ENCODE results near the gene POGLUT2. TPM values are rescaled to one million over a fixed set of nuclear protein-coding genes. Genes with fewer than 3 reads are reported as not detected.

Gene POGLUT2
- total RNA-seq, 1 donor from 2014 or later, result 15.2 TPM

DNA sequence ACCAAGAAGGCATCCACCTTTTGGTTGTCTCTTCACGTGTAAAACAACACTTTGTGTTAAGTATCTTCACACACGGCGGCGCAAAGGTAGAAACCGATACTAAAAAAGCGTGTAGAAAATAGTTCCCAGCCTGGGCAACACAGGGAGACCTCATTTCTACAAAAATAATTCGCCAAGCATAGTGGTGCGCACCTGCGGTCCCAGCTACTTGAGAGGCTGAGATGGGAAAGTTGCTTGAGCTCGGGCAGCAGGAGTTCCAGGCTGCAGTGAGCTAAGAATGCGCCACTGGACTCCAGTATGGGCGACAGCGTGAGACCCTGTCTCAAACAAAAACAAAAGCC, 46.5 kb upstream of the POGLUT2 start:
- peaks cover 4% of the 10 kb centered on the region for H3K27me3 Mint-ChIP-seq (ENCODE audit: unreplicated experiment)

DNA sequence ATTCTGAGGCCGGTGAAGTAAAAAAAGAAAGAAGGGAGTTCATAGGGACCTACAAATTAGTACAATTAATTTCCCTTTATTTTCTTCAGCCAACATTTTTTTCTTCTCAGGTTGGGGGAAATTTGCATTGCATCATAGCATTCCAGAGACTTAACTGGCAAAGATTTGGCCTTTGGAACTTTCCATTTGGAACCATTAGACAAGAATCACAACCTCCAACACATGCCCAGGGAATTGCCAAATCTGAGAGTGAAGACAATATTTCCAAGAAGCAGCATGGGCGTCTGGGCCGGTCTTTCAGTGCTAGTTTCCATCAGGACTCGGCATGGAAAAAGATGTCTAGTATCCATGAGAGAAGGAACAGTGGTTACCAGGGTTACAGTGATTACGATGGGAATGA, 40.7 kb upstream of the POGLUT2 start:
- H3K27me3 Mint-ChIP-seq (ENCODE audit: unreplicated experiment), result peaks cover 2% of the 10 kb centered on the region
- no peaks in the 10 kb centered on the region for H3K9me3 Mint-ChIP-seq (ENCODE audit: unreplicated experiment)
- TF ChIP-seq, protein P1, sequence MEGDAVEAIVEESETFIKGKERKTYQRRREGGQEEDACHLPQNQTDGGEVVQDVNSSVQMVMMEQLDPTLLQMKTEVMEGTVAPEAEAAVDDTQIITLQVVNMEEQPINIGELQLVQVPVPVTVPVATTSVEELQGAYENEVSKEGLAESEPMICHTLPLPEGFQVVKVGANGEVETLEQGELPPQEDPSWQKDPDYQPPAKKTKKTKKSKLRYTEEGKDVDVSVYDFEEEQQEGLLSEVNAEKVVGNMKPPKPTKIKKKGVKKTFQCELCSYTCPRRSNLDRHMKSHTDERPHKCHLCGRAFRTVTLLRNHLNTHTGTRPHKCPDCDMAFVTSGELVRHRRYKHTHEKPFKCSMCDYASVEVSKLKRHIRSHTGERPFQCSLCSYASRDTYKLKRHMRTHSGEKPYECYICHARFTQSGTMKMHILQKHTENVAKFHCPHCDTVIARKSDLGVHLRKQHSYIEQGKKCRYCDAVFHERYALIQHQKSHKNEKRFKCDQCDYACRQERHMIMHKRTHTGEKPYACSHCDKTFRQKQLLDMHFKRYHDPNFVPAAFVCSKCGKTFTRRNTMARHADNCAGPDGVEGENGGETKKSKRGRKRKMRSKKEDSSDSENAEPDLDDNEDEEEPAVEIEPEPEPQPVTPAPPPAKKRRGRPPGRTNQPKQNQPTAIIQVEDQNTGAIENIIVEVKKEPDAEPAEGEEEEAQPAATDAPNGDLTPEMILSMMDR (IDR thresholded peaks at IDR 0.05; ENCODE audit: unreplicated experiment), result no peak
- no peak overlapping the region for H3K27ac Mint-ChIP-seq (ENCODE audit: unreplicated experiment)
- peaks cover 13% of the 10 kb centered on the region for H3K36me3 Mint-ChIP-seq (ENCODE audit: low read depth, unreplicated experiment)
- no peak for DNase-seq (ENCODE audit: low spot score)
- H3K4me1 Mint-ChIP-seq (ENCODE audit: unreplicated experiment), result no peaks in the 10 kb centered on the region
- H3K4me3 Mint-ChIP-seq (ENCODE audit: unreplicated experiment), result no peak overlapping the region

More for the DNA sequence above, 46.5 kb upstream of the POGLUT2 start:
- Mint-ChIP-seq H3K36me3 (ENCODE audit: low read depth, unreplicated experiment) (no peaks in the 10 kb centered on the region), H3K4me1 (ENCODE audit: unreplicated experiment) (peaks cover 23% of the 10 kb centered on the region), H3K4me3 (ENCODE audit: unreplicated experiment) (peak overlapping the region; percentile 96), H3K27ac (ENCODE audit: unreplicated experiment) (peak overlapping the region; percentile 71), H3K9me3 (ENCODE audit: unreplicated experiment) (no peaks in the 10 kb centered on the region)
- DNase-seq (ENCODE audit: low spot score), result no peak
- TF ChIP-seq, protein P1 (IDR thresholded peaks at IDR 0.05; ENCODE audit: unreplicated experiment), result no peak

DNA sequence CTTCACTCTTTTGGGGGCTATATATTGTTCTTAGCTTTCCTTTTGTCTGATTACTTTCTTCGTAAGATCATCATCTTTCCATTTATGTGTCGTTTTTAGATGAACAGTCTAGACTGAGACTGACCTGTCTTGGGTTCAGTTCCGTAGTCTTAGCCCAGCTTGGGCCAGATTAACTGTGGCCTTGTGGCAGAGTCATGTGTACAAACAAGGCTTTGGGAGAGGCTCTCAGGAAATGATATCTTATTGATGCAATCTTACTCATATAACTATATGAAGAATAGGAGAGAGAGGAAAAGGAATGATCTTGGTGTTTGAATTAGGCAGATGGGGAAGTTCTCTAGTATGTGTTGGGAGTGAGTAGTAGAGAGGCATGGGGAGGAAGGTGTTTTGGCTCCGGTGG, 40.2 kb upstream of the POGLUT2 start:
- H3K4me1 Mint-ChIP-seq (ENCODE audit: unreplicated experiment), result no peaks in the 10 kb centered on the region
- H3K9me3 Mint-ChIP-seq (ENCODE audit: unreplicated experiment), result no peaks in the 10 kb centered on the region
- peaks cover 2% of the 10 kb centered on the region for H3K27me3 Mint-ChIP-seq (ENCODE audit: unreplicated experiment)
- no peak overlapping the region for H3K27ac Mint-ChIP-seq (ENCODE audit: unreplicated experiment)
- H3K36me3 Mint-ChIP-seq (ENCODE audit: low read depth, unreplicated experiment), result peaks cover 13% of the 10 kb centered on the region
- TF ChIP-seq, protein P1 (IDR thresholded peaks at IDR 0.05; ENCODE audit: unreplicated experiment), result no peak
- DNase-seq (ENCODE audit: low spot score), result no peak
- H3K4me3 Mint-ChIP-seq (ENCODE audit: unreplicated experiment), result no peak overlapping the region

DNA sequence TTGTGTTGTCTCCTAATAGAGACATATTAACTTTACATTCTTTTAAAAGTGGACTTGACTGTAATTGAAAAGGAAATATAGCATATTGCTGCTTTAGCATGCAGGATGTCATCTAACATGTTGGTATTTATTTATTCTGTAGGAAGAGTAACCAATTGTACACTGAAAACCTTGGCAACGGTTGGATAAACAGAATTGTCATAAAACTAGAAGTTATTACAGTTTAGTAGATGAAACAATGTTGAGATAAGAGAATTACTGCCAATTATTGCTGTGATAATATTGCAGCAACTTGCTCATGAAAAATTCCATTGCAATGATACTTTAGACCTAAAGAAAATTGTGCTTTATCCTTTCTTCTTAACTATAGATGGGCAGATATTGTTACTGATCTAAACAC, 39.5 kb upstream of the POGLUT2 start:
- TF ChIP-seq, protein P1 (IDR thresholded peaks at IDR 0.05; ENCODE audit: unreplicated experiment), result no peak
- Mint-ChIP-seq H3K4me3 (ENCODE audit: unreplicated experiment) (no peak overlapping the region), H3K36me3 (ENCODE audit: low read depth, unreplicated experiment) (peaks cover 13% of the 10 kb centered on the region), H3K9me3 (ENCODE audit: unreplicated experiment) (no peaks in the 10 kb centered on the region), H3K27ac (ENCODE audit: unreplicated experiment) (no peak overlapping the region), H3K4me1 (ENCODE audit: unreplicated experiment) (no peaks in the 10 kb centered on the region), H3K27me3 (ENCODE audit: unreplicated experiment) (peaks cover 2% of the 10 kb centered on the region)
- no peak for DNase-seq (ENCODE audit: low spot score)

DNA sequence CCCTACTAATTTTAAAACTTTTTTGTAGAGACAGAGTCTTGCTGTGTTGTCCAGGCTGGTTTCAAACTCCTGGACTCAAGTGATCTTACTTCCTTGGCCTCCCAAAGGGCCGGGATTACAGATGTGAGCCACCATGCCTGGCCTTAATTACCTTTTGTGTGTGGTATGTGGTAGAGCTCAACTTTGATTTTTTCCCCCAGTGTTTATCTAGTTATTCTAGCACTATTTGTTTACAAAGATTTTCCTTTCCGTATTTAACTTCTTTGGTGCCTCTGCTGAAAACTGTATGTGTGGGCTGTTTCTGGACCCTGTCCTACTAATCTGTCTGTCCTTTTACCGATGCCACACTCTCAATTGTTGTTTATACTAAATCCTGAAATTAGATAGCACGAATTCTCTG, 37.7 kb upstream of the POGLUT2 start:
- no peaks in the 10 kb centered on the region for H3K4me1 Mint-ChIP-seq (ENCODE audit: unreplicated experiment)
- no peaks in the 10 kb centered on the region for H3K27me3 Mint-ChIP-seq (ENCODE audit: unreplicated experiment)
- no peak overlapping the region for H3K27ac Mint-ChIP-seq (ENCODE audit: unreplicated experiment)
- no peak overlapping the region for H3K4me3 Mint-ChIP-seq (ENCODE audit: unreplicated experiment)
- DNase-seq (ENCODE audit: low spot score), result no peak
- H3K36me3 Mint-ChIP-seq (ENCODE audit: low read depth, unreplicated experiment), result peaks cover 17% of the 10 kb centered on the region
- H3K9me3 Mint-ChIP-seq (ENCODE audit: unreplicated experiment), result no peaks in the 10 kb centered on the region
- TF ChIP-seq, protein P1 (IDR thresholded peaks at IDR 0.05; ENCODE audit: unreplicated experiment), result no peak
